NCI-H748 (cell line): Measurements from ENCODE around the gene PLXNA4.
"Not testable (repeated sequence)": the region's sequence is repeated elsewhere in the genome, so short reads cannot be mapped to it uniquely, and the experiment has no call there.

Experiments
- DNase-seq: peaks from one replicate; lab custom pipeline; 2025; ENCODE audit not compliant: unreplicated experiment; lab: John Stamatoyannopoulos, UW

The PLXNA4 gene

GRCh38 chr7:132575982-132576720 is at the start of gene PLXNA4:
PLXNA4 (minus strand) TSS chr7:132576470; CDS start chr7:132508693, 67,777 bp downstream.
- peak; percentile 64 for DNase-seq

- no peak for DNase-seq
These were observed 49.4 kb upstream of the PLXNA4 start for GRCh38 chr7:132625651-132626050.

- DNase-seq = no peak
These were observed 45.8 kb upstream of the PLXNA4 start for GRCh38 chr7:132622081-132622480.

- DNase-seq = no peak
These were observed 43.7 kb upstream of the PLXNA4 start for GRCh38 chr7:132619967-132620366.

GRCh38 chr7:132618956-132619305 is 42.7 kb upstream of the PLXNA4 start:
- DNase-seq = no peak

GRCh38 chr7:132618271-132618955 is 42.1 kb upstream of the PLXNA4 start:
- DNase-seq = no peak

GRCh38 chr7:132614428-132615318 is 38.4 kb upstream of the PLXNA4 start:
- no peak for DNase-seq

- DNase-seq = no peak
These were observed 37.5 kb upstream of the PLXNA4 start for GRCh38 chr7:132613737-132614136.

- DNase-seq = no peak
These were observed 34.7 kb upstream of the PLXNA4 start for GRCh38 chr7:132610995-132611394.

- DNase-seq = no peak
These were observed 33.7 kb upstream of the PLXNA4 start for GRCh38 chr7:132609906-132610520.

GRCh38 chr7:132609222-132609621 is 33.0 kb upstream of the PLXNA4 start:
- DNase-seq = no peak

- DNase-seq = no peak
These were observed 32.3 kb upstream of the PLXNA4 start for GRCh38 chr7:132608523-132608922.

- DNase-seq = no peak
These were observed 31.4 kb upstream of the PLXNA4 start for GRCh38 chr7:132607656-132608055.

- no peak for DNase-seq
These were observed 27.9 kb upstream of the PLXNA4 start for GRCh38 chr7:132604121-132604520.

GRCh38 chr7:132603220-132603833 is 27.1 kb upstream of the PLXNA4 start:
- no peak for DNase-seq

GRCh38 chr7:132601783-132602182 is 25.5 kb upstream of the PLXNA4 start:
- DNase-seq = no peak

GRCh38 chr7:132596588-132596987 is 20.3 kb upstream of the PLXNA4 start:
- DNase-seq = no peak

- not testable (repeated sequence) for DNase-seq
These were observed 18.5 kb upstream of the PLXNA4 start for GRCh38 chr7:132594741-132595140.

- peak; percentile 7 for DNase-seq
These were observed 16.7 kb upstream of the PLXNA4 start for GRCh38 chr7:132592936-132593335.

GRCh38 chr7:132592231-132592920 is 16.1 kb upstream of the PLXNA4 start:
- no peak for DNase-seq
